Ovary (tissue), 3 donors: ENCODE data around the gene ASAH2.

Experiments used
- POLR2A ChIP-seq: fragments of 450-650 bp; IDR thresholded peaks from one replicate; pipeline ENCODE4 v1.6.1; 2017; ENCODE audit warnings: antibody characterized with exemption, mild to moderate bottlenecking, moderate library complexity
- TF ChIP-seq, protein P1 (sequence below), 3 donors: fragments of 450-650 bp in 2 of 3; fragments of 200-600 bp in 1 of 3; IDR thresholded peaks; one replicate each; pipeline versions ENCODE4 v1.5.1 to v1.8.0; 2016 to 2022; ENCODE audit warnings: antibody characterized with exemption in 3 of 3, mild to moderate bottlenecking in 1 of 3
- donor health status: DM: no; HTN: no; CAD: no.

DNA sequence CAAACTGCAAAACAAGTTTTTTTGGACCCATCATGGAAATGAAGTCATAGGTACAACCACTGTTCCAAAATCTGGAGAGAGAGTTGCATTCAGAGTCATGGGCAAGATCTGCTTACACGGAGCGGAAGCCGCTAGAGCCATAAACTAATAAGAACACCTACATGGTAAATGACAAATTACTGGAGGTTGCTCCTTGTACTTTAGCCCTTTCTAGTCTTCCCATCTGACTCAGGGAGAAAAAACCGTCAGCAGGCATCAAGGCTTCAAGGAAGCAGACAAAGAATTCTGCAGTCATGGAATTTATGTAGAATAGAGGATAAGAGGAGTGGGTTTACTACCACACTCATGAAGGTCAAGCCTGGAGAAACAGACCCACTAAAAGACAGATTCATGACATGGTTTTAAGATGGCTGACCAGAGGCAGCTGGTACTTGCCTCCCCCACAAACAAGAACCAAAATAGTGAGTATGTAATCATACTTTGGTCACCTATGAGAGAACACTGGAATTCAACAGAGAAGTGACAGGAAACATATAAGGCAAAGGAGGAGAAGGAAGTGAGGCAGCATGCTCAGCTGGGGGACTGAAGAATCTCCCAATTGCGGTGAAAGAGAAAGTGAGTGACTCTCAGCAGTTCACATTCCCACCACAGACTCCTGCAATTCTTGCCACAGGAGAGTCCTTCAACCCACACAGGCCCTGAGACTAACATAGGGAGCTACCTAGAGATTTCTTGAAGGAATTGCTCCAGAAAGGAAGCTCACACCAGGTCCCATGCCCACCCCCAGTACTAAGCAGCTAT, 42.4 kb upstream of the ASAH2 start:
- TF ChIP-seq, protein P1, sequence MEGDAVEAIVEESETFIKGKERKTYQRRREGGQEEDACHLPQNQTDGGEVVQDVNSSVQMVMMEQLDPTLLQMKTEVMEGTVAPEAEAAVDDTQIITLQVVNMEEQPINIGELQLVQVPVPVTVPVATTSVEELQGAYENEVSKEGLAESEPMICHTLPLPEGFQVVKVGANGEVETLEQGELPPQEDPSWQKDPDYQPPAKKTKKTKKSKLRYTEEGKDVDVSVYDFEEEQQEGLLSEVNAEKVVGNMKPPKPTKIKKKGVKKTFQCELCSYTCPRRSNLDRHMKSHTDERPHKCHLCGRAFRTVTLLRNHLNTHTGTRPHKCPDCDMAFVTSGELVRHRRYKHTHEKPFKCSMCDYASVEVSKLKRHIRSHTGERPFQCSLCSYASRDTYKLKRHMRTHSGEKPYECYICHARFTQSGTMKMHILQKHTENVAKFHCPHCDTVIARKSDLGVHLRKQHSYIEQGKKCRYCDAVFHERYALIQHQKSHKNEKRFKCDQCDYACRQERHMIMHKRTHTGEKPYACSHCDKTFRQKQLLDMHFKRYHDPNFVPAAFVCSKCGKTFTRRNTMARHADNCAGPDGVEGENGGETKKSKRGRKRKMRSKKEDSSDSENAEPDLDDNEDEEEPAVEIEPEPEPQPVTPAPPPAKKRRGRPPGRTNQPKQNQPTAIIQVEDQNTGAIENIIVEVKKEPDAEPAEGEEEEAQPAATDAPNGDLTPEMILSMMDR (IDR thresholded peaks at IDR 0.05): no peak
- TF ChIP-seq POLR2A: no peak
